Natural killer cell (primary cell): ENCODE data around the gene METTL22. TPM values are rescaled to one million over a fixed set of nuclear protein-coding genes. Genes with fewer than 3 reads are reported as not detected.

Experiments
- ATAC-seq, 3 donors: fragments of 150-1000 bp in 2 of 3; fragments of 200-7000 bp in 1 of 3; cut with Tn5 transposase; 1 replicate in 1 of 3; 2 replicates in 2 of 3; pipeline ENCODE4 v1.10.0; 2021; ENCODE audit warnings: mild to moderate bottlenecking in 2 of 3, moderate library complexity in 2 of 3
- DNase-seq, 2 donors: peaks; one replicate each; pipeline versions ENCODE4 v3.0.0 to v3.0.0-alpha.2; 2013 to 2021; ENCODE audit warnings: mixed read lengths in 1 of 2
- H3K27ac ChIP-seq: one replicate; pipeline ENCODE4 v1.5.1; 2013; ENCODE audit warnings: mild to moderate bottlenecking, low read length
- H3K27me3 ChIP-seq: one replicate; pipeline ENCODE4 v1.6.1; 2013; ENCODE audit warnings: low read length; ENCODE audit not compliant: control insufficient read depth, insufficient read depth
- H3K36me3 ChIP-seq: one replicate; pipeline ENCODE4 v1.6.1; 2013; ENCODE audit warnings: low read length; ENCODE audit not compliant: control insufficient read depth, insufficient read depth
- H3K4me1 ChIP-seq: one replicate; pipeline ENCODE4 v1.6.1; 2013; ENCODE audit warnings: low read length; ENCODE audit not compliant: control insufficient read depth, insufficient read depth
- H3K4me3 ChIP-seq: one replicate; pipeline ENCODE4 v1.5.1; 2013; ENCODE audit warnings: low read length
- H3K9me3 ChIP-seq: one replicate; pipeline ENCODE4 v1.6.1; 2013; ENCODE audit warnings: low read length; ENCODE audit not compliant: control insufficient read depth, insufficient read depth
- H3K27ac Mint-ChIP-seq, 2 donors: one replicate each; pipeline ENCODE4 v1.8.0; 2022; ENCODE audit warnings: mild to moderate bottlenecking in 2 of 2, mixed read lengths in 2 of 2, moderate library complexity in 1 of 2
- H3K27me3 Mint-ChIP-seq, 2 donors: one replicate each; pipeline ENCODE4 v1.8.0; 2022; ENCODE audit warnings: low read depth in 2 of 2, mixed read lengths in 2 of 2
- H3K36me3 Mint-ChIP-seq: one replicate; pipeline ENCODE4 v1.8.0; 2022; ENCODE audit warnings: mixed read lengths
- H3K4me1 Mint-ChIP-seq, 2 donors: one replicate each; pipeline ENCODE4 v1.8.0; 2022; ENCODE audit warnings: mixed read lengths in 2 of 2
- H3K4me3 Mint-ChIP-seq: one replicate; pipeline ENCODE4 v1.8.0; 2022; ENCODE audit warnings: mild to moderate bottlenecking, moderate library complexity, mixed read lengths
- H3K9me3 Mint-ChIP-seq, 2 donors: one replicate each; pipeline ENCODE4 v1.8.0; 2022; ENCODE audit warnings: mixed read lengths in 2 of 2
- CTCF ChIP-seq: fragments of 200-600 bp; IDR thresholded peaks from one replicate; pipeline ENCODE4 v1.8.0; 2022; ENCODE audit warnings: antibody characterized with exemption
- WGBS: methylation state at CpG from one replicate; pipeline ENCODE4 v1.1.7; 2013; ENCODE audit warnings: missing lambda C conversion rate; ENCODE audit not compliant: insufficient coverage; 5-methylcytosine and 5-hydroxymethylcytosine counted together
- intact Hi-C: fragments of 100-400 bp; cut with micrococcal nuclease; formaldehyde crosslinking; loops from one replicate; pipeline ENCODE4 v1.14.2; 2022
- total RNA-seq, 4 donors: library from RNA; stranded (reverse); fragments of 120-200 nt in 1 of 4; gene quantifications; one replicate each; pipeline versions ENCODE4 v1.2.3 to v1.2.4, GENCODE V29; 2013 to 2022

The METTL22 gene
- total RNA-seq, 3 donors from 2014 or later (not counting 1 experiment from before 2014, with no cell fraction given): 27.1 to 45.8 (median 38.9) TPM

GRCh38 chr16:8694795-8695728 lies 73.6 kb downstream of the METTL22 start:
- no peaks in the 10 kb centered on the region for H3K36me3 Mint-ChIP-seq
- no peak overlapping the region for H3K4me3 Mint-ChIP-seq
- H3K4me1 ChIP-seq: no peaks in the 10 kb centered on the region
- H3K27me3 Mint-ChIP-seq: no peaks in the 10 kb centered on the region
- H3K4me3 ChIP-seq: no peak overlapping the region
- H3K4me1 Mint-ChIP-seq: no peaks in the 10 kb centered on the region
- ATAC-seq (no peak), DNase-seq (no peak)
- H3K9me3 Mint-ChIP-seq: no peaks in the 10 kb centered on the region
- no peaks in the 10 kb centered on the region for H3K36me3 ChIP-seq
- H3K9me3 ChIP-seq: peaks cover 2% of the 10 kb centered on the region
- H3K27ac Mint-ChIP-seq: no peak overlapping the region
- no peaks in the 10 kb centered on the region for H3K27me3 ChIP-seq
- intact Hi-C loops: no loop called here
- no peak for TF ChIP-seq CTCF
- H3K27ac ChIP-seq: no peak overlapping the region
- WGBS: 91% methylated on average over 18 of the region's 18 CpGs

GRCh38 chr16:8696880-8697279 lies 75.4 kb downstream of the METTL22 start:
- H3K9me3 ChIP-seq: no peaks in the 10 kb centered on the region
- no peak for DNase-seq
- intact Hi-C loops: no loop called here
- Mint-ChIP-seq H3K27me3 (no peaks in the 10 kb centered on the region), H3K4me1 (no peaks in the 10 kb centered on the region), H3K27ac (no peak overlapping the region), H3K9me3 (no peaks in the 10 kb centered on the region), H3K4me3 (no peak overlapping the region), H3K36me3 (no peaks in the 10 kb centered on the region)
- whole genome bisulfite sequencing: 94% methylated on average over 12 of the region's 12 CpGs
- no peak for ATAC-seq
- H3K36me3 ChIP-seq: no peaks in the 10 kb centered on the region
- H3K4me3 ChIP-seq: no peak overlapping the region
- no peaks in the 10 kb centered on the region for H3K27me3 ChIP-seq
- H3K27ac ChIP-seq: no peak overlapping the region
- TF ChIP-seq CTCF: no peak
- no peaks in the 10 kb centered on the region for H3K4me1 ChIP-seq

GRCh38 chr16:8697965-8698364 lies 76.5 kb downstream of the METTL22 start:
- Histone ChIP-seq H3K4me3 (no peak overlapping the region), H3K36me3 (no peaks in the 10 kb centered on the region), H3K4me1 (no peaks in the 10 kb centered on the region), H3K27ac (no peak overlapping the region), H3K27me3 (no peaks in the 10 kb centered on the region), H3K9me3 (no peaks in the 10 kb centered on the region)
- ATAC-seq (no peak), DNase-seq (no peak)
- Mint-ChIP-seq H3K9me3 (no peaks in the 10 kb centered on the region), H3K4me1 (peaks cover 0 to 5% of the 10 kb centered on the region in 2 donors), H3K4me3 (no peak overlapping the region), H3K36me3 (no peaks in the 10 kb centered on the region), H3K27me3 (no peaks in the 10 kb centered on the region), H3K27ac (no peak overlapping the region)
- intact Hi-C loops: no loop called here
- 69% methylated on average over 3 of the region's 3 CpGs for WGBS
- TF ChIP-seq CTCF: no peak

Other genes starting within 250 kb of the METTL22 start
- gene TMEM114, start 31.2 kb upstream of the METTL22 start, total RNA-seq: not detected
- 10 to 100 TPM; 11.0 to 13.4 (median 11.3) TPM for gene ABAT, start 52.9 kb downstream of the METTL22 start, total RNA-seq
- 1 to 10 TPM; 3.0 to 5.2 (median 4.1) TPM for gene TMEM186, start 175.9 kb downstream of the METTL22 start, total RNA-seq
- gene PMM2, start 176.1 kb downstream of the METTL22 start, total RNA-seq: 10 to 100 TPM; 33.4 to 37.6 (median 36.4) TPM
- gene CARHSP1, start 247.3 kb downstream of the METTL22 start, total RNA-seq: 10 to 100 TPM; 59.0 to 70.0 (median 60.1) TPM